DOHH2 (cell line): ENCODE measurements around the gene ATP2B2.

ENCODE experiments used
- H3F3A ChIP-seq: fragments of 200-600 bp; sonication (generic), shearing (Covaris generic); 2 replicates; pipeline ENCODE4 v1.6.0; 2016; ENCODE audit warnings: antibody characterized with exemption, mild to moderate bottlenecking; ENCODE audit not compliant: control insufficient read depth, insufficient read depth
- H3K27ac ChIP-seq: fragments of 200-600 bp; sonication (generic); 2 replicates; pipeline ENCODE4 v1.5.1; 2014; ENCODE audit warnings: low read depth, mild to moderate bottlenecking, low read length, moderate library complexity
- H3K27me3 ChIP-seq: fragments of 200-600 bp; sonication (generic); 2 replicates; pipeline ENCODE4 v1.6.1; 2014; ENCODE audit warnings: mild to moderate bottlenecking, low read length, mixed read lengths; ENCODE audit not compliant: control insufficient read depth
- H3K36me3 ChIP-seq: fragments of 200-600 bp; sonication (generic); 2 replicates; pipeline ENCODE4 v1.6.1; 2014; ENCODE audit warnings: mild to moderate bottlenecking, low read length, moderate library complexity, mixed read lengths; ENCODE audit not compliant: control insufficient read depth
- H3K4me1 ChIP-seq: fragments of 200-600 bp; sonication (generic); 2 replicates; pipeline ENCODE4 v1.6.1; 2014; ENCODE audit warnings: mild to moderate bottlenecking, low read length, mixed read lengths; ENCODE audit not compliant: control insufficient read depth
- H3K4me2 ChIP-seq: fragments of 200-600 bp; sonication (generic); 2 replicates; pipeline ENCODE4 v1.6.0; 2014; ENCODE audit warnings: mild to moderate bottlenecking, low read length, moderate library complexity
- H3K4me3 ChIP-seq: fragments of 200-600 bp; sonication (generic); 2 replicates; pipeline ENCODE4 v1.5.1; 2014; ENCODE audit warnings: mild to moderate bottlenecking, low read length, mixed read lengths
- H3K79me2 ChIP-seq: fragments of 200-600 bp; sonication (generic); 2 replicates; pipeline ENCODE4 v1.6.1; 2014; ENCODE audit warnings: mild to moderate bottlenecking, low read length, mixed read lengths; ENCODE audit not compliant: control insufficient read depth
- H3K9me2 ChIP-seq: fragments of 200-600 bp; sonication (generic); replicated peaks from 2 replicates; pipeline ENCODE4 v1.6.1; 2014; ENCODE audit warnings: mild to moderate bottlenecking, low read length, mixed read lengths; ENCODE audit not compliant: control insufficient read depth
- H3K9me3 ChIP-seq: fragments of 200-600 bp; sonication (generic); 2 replicates; pipeline ENCODE4 v1.6.1; 2014; ENCODE audit warnings: antibody characterized with exemption, low read length, mixed read lengths; ENCODE audit not compliant: control insufficient read depth, insufficient read depth
- H4K20me1 ChIP-seq: fragments of 200-600 bp; sonication (generic); 2 replicates; pipeline ENCODE4 v1.6.0; 2014; ENCODE audit warnings: low read depth, mild to moderate bottlenecking, antibody characterized with exemption, low read length, moderate library complexity; ENCODE audit not compliant: control insufficient read depth, insufficient read depth
- EZH2phosphoT487 ChIP-seq: fragments of 200-600 bp; sonication (generic); IDR thresholded peaks from 2 replicates; pipeline ENCODE4 v1.6.1; 2017; ENCODE audit warnings: borderline replicate concordance, mild to moderate bottlenecking, antibody characterized with exemption, low read length, moderate library complexity, mixed read lengths
- TF ChIP-seq, protein P1 (sequence below): fragments of 200-600 bp; sonication (generic); IDR thresholded peaks from one replicate; pipeline ENCODE4 v1.5.1; 2014; ENCODE audit warnings: antibody characterized with exemption, mild to moderate bottlenecking, low read depth, low read length; ENCODE audit not compliant: poor library complexity, severe bottlenecking

ATP2B2 gene

DNA sequence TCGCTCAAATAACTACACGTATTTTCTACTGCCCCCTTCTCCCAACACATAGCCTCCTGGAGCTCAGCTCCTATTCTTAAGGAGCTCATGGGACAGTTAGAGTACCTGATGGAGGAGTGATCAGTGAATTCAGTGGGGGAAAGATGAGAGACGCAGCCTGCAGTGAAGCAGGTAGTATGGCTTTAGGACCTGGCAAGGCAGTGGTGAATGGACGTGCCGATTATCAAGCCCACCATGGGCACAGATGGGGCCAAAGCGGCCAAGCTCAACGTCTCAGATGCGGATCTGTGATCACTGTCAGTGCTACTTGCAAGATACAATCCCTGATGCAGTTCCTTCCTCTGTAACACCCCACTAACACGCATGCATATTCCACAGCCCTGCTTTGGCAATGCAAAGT is 45.8 kb upstream of the ATP2B2 start:
- Histone ChIP-seq H3K36me3 (no peaks in the 10 kb centered on the region), H3K9me2 (no peaks in the 10 kb centered on the region), H3F3A (no peaks in the 10 kb centered on the region), H3K27ac (no peak overlapping the region), H4K20me1 (no peaks in the 10 kb centered on the region), H3K27me3 (peaks cover 29% of the 10 kb centered on the region), H3K79me2 (no peaks in the 10 kb centered on the region), H3K4me2 (no peak overlapping the region), H3K4me1 (no peaks in the 10 kb centered on the region), H3K4me3 (no peak overlapping the region), H3K9me3 (no peaks in the 10 kb centered on the region)
- TF ChIP-seq, protein P1, sequence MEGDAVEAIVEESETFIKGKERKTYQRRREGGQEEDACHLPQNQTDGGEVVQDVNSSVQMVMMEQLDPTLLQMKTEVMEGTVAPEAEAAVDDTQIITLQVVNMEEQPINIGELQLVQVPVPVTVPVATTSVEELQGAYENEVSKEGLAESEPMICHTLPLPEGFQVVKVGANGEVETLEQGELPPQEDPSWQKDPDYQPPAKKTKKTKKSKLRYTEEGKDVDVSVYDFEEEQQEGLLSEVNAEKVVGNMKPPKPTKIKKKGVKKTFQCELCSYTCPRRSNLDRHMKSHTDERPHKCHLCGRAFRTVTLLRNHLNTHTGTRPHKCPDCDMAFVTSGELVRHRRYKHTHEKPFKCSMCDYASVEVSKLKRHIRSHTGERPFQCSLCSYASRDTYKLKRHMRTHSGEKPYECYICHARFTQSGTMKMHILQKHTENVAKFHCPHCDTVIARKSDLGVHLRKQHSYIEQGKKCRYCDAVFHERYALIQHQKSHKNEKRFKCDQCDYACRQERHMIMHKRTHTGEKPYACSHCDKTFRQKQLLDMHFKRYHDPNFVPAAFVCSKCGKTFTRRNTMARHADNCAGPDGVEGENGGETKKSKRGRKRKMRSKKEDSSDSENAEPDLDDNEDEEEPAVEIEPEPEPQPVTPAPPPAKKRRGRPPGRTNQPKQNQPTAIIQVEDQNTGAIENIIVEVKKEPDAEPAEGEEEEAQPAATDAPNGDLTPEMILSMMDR = no peak
- no peak for TF ChIP-seq EZH2phosphoT487

DNA sequence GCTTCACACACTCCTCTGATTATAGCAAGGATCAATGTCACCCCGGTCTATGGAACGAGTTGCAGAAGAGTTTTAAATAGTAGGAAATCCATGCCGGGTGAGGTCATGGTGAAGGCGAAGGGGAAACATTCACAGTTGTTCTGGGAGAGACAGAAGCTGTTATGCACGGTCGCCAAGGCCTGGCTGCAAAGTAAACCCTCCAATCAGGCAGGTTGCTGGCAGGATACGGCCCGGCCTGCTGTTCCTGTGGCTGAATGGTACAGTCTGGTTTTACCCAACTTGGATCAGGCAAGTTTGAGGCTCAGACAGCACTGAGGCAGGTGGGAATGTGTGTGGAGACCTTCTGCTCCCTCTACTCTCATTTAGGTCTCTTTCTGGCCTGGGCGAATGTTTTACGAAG is 45.3 kb upstream of the ATP2B2 start:
- no peaks in the 10 kb centered on the region for H3K4me1 ChIP-seq
- no peaks in the 10 kb centered on the region for H3K36me3 ChIP-seq
- H3K27ac ChIP-seq = no peak overlapping the region
- H3K9me2 ChIP-seq = no peaks in the 10 kb centered on the region
- no peak for TF ChIP-seq EZH2phosphoT487
- TF ChIP-seq, protein P1 = no peak
- no peak overlapping the region for H3K4me2 ChIP-seq
- H3K27me3 ChIP-seq = peaks cover 29% of the 10 kb centered on the region
- H4K20me1 ChIP-seq = no peaks in the 10 kb centered on the region
- no peaks in the 10 kb centered on the region for H3F3A ChIP-seq
- no peak overlapping the region for H3K4me3 ChIP-seq
- H3K79me2 ChIP-seq = no peaks in the 10 kb centered on the region
- no peaks in the 10 kb centered on the region for H3K9me3 ChIP-seq

DNA sequence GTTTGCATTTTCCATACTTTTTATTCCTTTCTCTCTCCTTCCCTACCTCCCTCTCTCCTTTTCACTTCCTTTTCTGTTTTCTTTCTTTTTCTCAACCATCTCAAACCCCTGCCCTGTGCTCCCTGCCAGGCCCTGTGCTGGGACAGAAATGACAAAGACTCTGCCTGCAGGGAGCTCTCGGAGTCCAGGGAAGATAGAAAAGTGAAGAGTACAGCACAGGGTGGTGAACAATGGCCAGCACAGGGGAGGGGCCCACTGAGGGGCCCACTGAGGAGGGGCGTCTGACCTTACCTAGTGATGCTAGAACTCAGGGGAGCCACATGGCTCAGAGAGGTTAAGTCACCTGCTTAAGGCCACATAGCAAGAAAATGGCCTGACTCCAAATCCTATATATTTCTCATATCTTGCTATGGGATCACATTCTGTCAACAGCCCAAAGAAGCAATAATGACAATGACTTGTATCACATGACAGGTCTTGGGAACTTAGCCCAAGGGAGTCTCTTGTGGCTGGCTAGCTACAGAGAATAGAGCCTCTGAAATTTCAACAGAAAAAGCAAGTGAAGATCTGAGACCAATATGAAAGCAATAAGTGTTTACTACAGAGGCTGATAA is 44.3 kb upstream of the ATP2B2 start:
- Histone ChIP-seq H3K4me1 (no peaks in the 10 kb centered on the region), H3K79me2 (no peaks in the 10 kb centered on the region), H4K20me1 (no peaks in the 10 kb centered on the region), H3K36me3 (no peaks in the 10 kb centered on the region), H3F3A (no peaks in the 10 kb centered on the region), H3K4me2 (no peak overlapping the region), H3K27ac (no peak overlapping the region), H3K9me3 (no peaks in the 10 kb centered on the region), H3K9me2 (no peaks in the 10 kb centered on the region), H3K27me3 (peaks cover 26% of the 10 kb centered on the region), H3K4me3 (no peak overlapping the region)
- no peak for TF ChIP-seq EZH2phosphoT487
- TF ChIP-seq, protein P1 = no peak
